HG03457 (cell line): Measurements from ENCODE around the gene SIGLEC11.
"Not testable (repeated sequence)": the region's sequence is repeated elsewhere in the genome, so short reads cannot be mapped to it uniquely, and the experiment has no call there.

Experiments
- ATAC-seq: cut with Tn5 transposase; IDR thresholded peaks from one replicate; pipeline ENCODE4 v1.9.1; 2021; ENCODE audit warnings: moderate number of reproducible peaks; ENCODE audit not compliant: unreplicated experiment

SIGLEC11 gene

GRCh38 chr19:49951806-49952478 lies 9.0 kb downstream of the SIGLEC11 start:
- ATAC-seq = no peak

GRCh38 chr19:49950956-49951526 lies 9.9 kb downstream of the SIGLEC11 start:
- no peak for ATAC-seq

- no peak for ATAC-seq
Observed at GRCh38 chr19:49950590-49950948, 10.4 kb downstream of the SIGLEC11 start.

GRCh38 chr19:49949742-49950589 lies 11.0 kb downstream of the SIGLEC11 start:
- no peak for ATAC-seq

- no peak for ATAC-seq
Observed at GRCh38 chr19:49946415-49946814, 14.6 kb downstream of the SIGLEC11 start.

GRCh38 chr19:49944567-49944966 lies 16.4 kb downstream of the SIGLEC11 start:
- ATAC-seq = not testable (repeated sequence)

GRCh38 chr19:49940482-49940791 lies 20.5 kb downstream of the SIGLEC11 start:
- no peak for ATAC-seq

- ATAC-seq = no peak
Observed at GRCh38 chr19:49939721-49940481, 21.1 kb downstream of the SIGLEC11 start.

- no peak for ATAC-seq
Observed at GRCh38 chr19:49938662-49939061, 22.3 kb downstream of the SIGLEC11 start.

- ATAC-seq = no peak
Observed at GRCh38 chr19:49937750-49938381, 23.1 kb downstream of the SIGLEC11 start.

- no peak for ATAC-seq
Observed at GRCh38 chr19:49936549-49936948, 24.4 kb downstream of the SIGLEC11 start.

GRCh38 chr19:49933643-49934042 lies 27.3 kb downstream of the SIGLEC11 start:
- ATAC-seq = no peak

GRCh38 chr19:49932731-49933131 lies 28.2 kb downstream of the SIGLEC11 start:
- ATAC-seq = no peak

GRCh38 chr19:49932041-49932451 lies 28.9 kb downstream of the SIGLEC11 start:
- no peak for ATAC-seq

GRCh38 chr19:49931293-49932040 lies 29.5 kb downstream of the SIGLEC11 start:
- no peak for ATAC-seq

- ATAC-seq = no peak
Observed at GRCh38 chr19:49930483-49931011, 30.4 kb downstream of the SIGLEC11 start.

GRCh38 chr19:49929611-49930482 lies 31.1 kb downstream of the SIGLEC11 start:
- ATAC-seq = peak; percentile 52

GRCh38 chr19:49929121-49929610 lies 31.8 kb downstream of the SIGLEC11 start, which contains the start of the genes ATF5 and NUP62:
TSS of gene ATF5 (plus strand) at chr19:49929205. CDS start at chr19:49930851, 1,646 bp downstream.
TSS of gene NUP62 (minus strand) at chr19:49929504. CDS start at chr19:49909807, 19,697 bp downstream.
- peak; percentile 42 for ATAC-seq
